H1 (cell line): ENCODE results near the gene ENDOU.
A peak's percentile ranks its signal among the peaks of the same experiment; 100 is the strongest.

ENCODE experiments used
- ATF2 ChIP-seq: IDR thresholded peaks from 2 replicates; pipeline ENCODE4 v1.6.1; 2012; ENCODE audit warnings: low read length, inconsistent platforms
- BCL11A ChIP-seq, 2 experiments: IDR thresholded peaks; one replicate each; pipeline ENCODE4 v1.6.1; 2011; ENCODE audit warnings: low read depth in 2 of 2, low read length in 2 of 2, mild to moderate bottlenecking in 2 of 2
- CREB1 ChIP-seq: IDR thresholded peaks from 2 replicates; pipeline ENCODE4 v1.6.1; 2012; ENCODE audit warnings: inconsistent platforms
- CTCF ChIP-seq, 3 experiments: IDR thresholded peaks; 1 replicate in 2 of 3; 2 replicates in 1 of 3; pipeline versions ENCODE4 v1.5.1 to v1.6.1; 2011; ENCODE audit warnings: low read length in 3 of 3, mild to moderate bottlenecking in 3 of 3, inconsistent platforms in 2 of 3, low read depth in 1 of 3, moderate library complexity in 1 of 3; ENCODE audit not compliant: insufficient read depth in 1 of 3; ENCODE audit errors: control extremely low read depth in 1 of 3
- EGR1 ChIP-seq: IDR thresholded peaks from 2 replicates; pipeline ENCODE4 v1.6.1; 2011; ENCODE audit warnings: low read depth, low read length, borderline replicate concordance
- GTF2F1 ChIP-seq: IDR thresholded peaks from 2 replicates; pipeline ENCODE4 v1.6.1; 2012; ENCODE audit warnings: low read depth, low read length, improper control_type of control experiment, borderline replicate concordance
- KDM5A ChIP-seq: fragments of 200-600 bp; IDR thresholded peaks from 2 replicates; pipeline ENCODE4 v1.7.1; 2012; ENCODE audit warnings: mild to moderate bottlenecking, low read length, inconsistent platforms, mixed read lengths
- MAFK ChIP-seq: IDR thresholded peaks from 2 replicates; pipeline ENCODE4 v1.6.1; 2012; ENCODE audit warnings: low read depth, mild to moderate bottlenecking, improper control_type of control experiment, low read length
- MAX ChIP-seq: IDR thresholded peaks from 2 replicates; pipeline ENCODE4 v1.6.1; 2012; ENCODE audit warnings: inconsistent platforms
- RNF2 ChIP-seq: fragments of 200-900, 300-1000 bp; sonication (generic); IDR thresholded peaks from 2 replicates; pipeline ENCODE4 v1.7.1; 2016; ENCODE audit warnings: borderline replicate concordance, low read depth, mild to moderate bottlenecking, antibody characterized with exemption, low read length; ENCODE audit not compliant: poor library complexity, severe bottlenecking; ENCODE audit errors: missing control alignments
- SP1 ChIP-seq: IDR thresholded peaks from 2 replicates; pipeline ENCODE4 v1.6.1; 2011; ENCODE audit warnings: low read depth, low read length
- TAF1 ChIP-seq: IDR thresholded peaks from 2 replicates; pipeline ENCODE4 v1.6.1; 2011; ENCODE audit warnings: mild to moderate bottlenecking, low read depth, low read length
- TCF12 ChIP-seq: IDR thresholded peaks from 2 replicates; pipeline ENCODE4 v1.6.1; 2011; ENCODE audit warnings: low read depth, mild to moderate bottlenecking, low read length

- no peak for TF ChIP-seq CTCF (IDR thresholded peaks at IDR 0.05; ENCODE audit: control extremely low read depth in 1 of 3, insufficient read depth in 1 of 3, low read depth in 1 of 3, low read length in 3 of 3)
- no peak for TF ChIP-seq BCL11A (IDR thresholded peaks at IDR 0.05; ENCODE audit: low read depth in 2 of 2, low read length in 2 of 2)
- no peak for TF ChIP-seq TCF12
- no peak for TF ChIP-seq RNF2
- TF ChIP-seq KDM5A = no peak
- TF ChIP-seq EGR1 = no peak
- no peak for TF ChIP-seq ATF2
- TF ChIP-seq CREB1 = no peak
- TF ChIP-seq MAX = no peak
- no peak for TF ChIP-seq MAFK
- 0 out of 2 replicates have a peak, but pooled peaks have one; percentile 5 for TF ChIP-seq SP1
- no peak for TF ChIP-seq GTF2F1
- TF ChIP-seq TAF1 = no peak
Observed at GRCh38 chr12:47734725-47735480, 9.6 kb upstream of the ENDOU start.
